C4-2B (cell line): ENCODE results near the gene RBBP8NL.

Source experiments
- H3K27ac ChIP-seq: fragments of 450-650 bp; 2 replicates; pipeline ENCODE4 v1.5.1; 2017
- CTCF ChIP-seq: fragments of 450-650 bp; conservative IDR thresholded peaks from 2 replicates; pipeline ENCODE4 v1.5.1; 2017; ENCODE audit warnings: mild to moderate bottlenecking
- ZFX ChIP-seq: fragments of 450-650 bp; IDR thresholded peaks from 2 replicates; pipeline ENCODE4 v1.6.1; 2017

The RBBP8NL gene

GRCh38 chr20:62402456-62403150 is 24.7 kb downstream of the RBBP8NL start:
- no peak for TF ChIP-seq ZFX
- TF ChIP-seq CTCF = no peak
- no peak overlapping the region for H3K27ac ChIP-seq

- TF ChIP-seq ZFX = no peak
- no peak; the same call in 1 of the 2 replicates for TF ChIP-seq CTCF
- no peak overlapping the region for H3K27ac ChIP-seq
Observed at GRCh38 chr20:62401331-62401779, 26.0 kb downstream of the RBBP8NL start.

GRCh38 chr20:62400541-62400940 is 26.8 kb downstream of the RBBP8NL start:
- no peak overlapping the region for H3K27ac ChIP-seq
- TF ChIP-seq CTCF (no peak), ZFX (no peak)

- TF ChIP-seq ZFX = no peak
- no peak for TF ChIP-seq CTCF
- no peak overlapping the region for H3K27ac ChIP-seq
Observed at GRCh38 chr20:62400021-62400420, 27.3 kb downstream of the RBBP8NL start.

GRCh38 chr20:62398120-62398821 is 29.1 kb downstream of the RBBP8NL start:
- no peak for TF ChIP-seq ZFX
- no peak for TF ChIP-seq CTCF
- H3K27ac ChIP-seq = no peak overlapping the region

- H3K27ac ChIP-seq = no peak overlapping the region
- no peak for TF ChIP-seq CTCF
- no peak for TF ChIP-seq ZFX
Observed at GRCh38 chr20:62396367-62397239, 30.7 kb downstream of the RBBP8NL start.
